ENCODE results near the gene CD99L2.
"Not testable (repeated sequence)": the region's sequence is repeated elsewhere in the genome, so short reads cannot be mapped to it uniquely, and the experiment has no call there.

CD99L2 gene

DNA sequence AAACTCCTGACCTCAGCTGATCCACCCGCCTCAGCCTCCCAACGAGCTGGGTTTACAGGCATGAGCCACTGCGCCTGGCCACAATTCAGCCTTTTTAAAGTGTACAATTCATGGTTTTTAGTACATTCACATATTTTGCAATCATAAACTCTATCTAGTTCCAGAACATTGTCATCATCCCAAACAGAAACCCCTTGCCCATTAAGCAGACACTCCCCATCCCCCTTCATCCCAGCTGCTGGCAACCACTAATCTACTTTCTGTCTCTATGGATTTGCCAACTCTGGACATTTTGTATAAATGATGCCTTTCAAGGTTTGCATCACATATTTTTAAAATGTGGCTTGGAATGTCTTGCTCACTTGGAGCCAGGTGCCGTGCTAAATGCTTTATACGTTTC lies 4.5 kb downstream of the CD99L2 start:
- DNase-seq, result no peak

DNA sequence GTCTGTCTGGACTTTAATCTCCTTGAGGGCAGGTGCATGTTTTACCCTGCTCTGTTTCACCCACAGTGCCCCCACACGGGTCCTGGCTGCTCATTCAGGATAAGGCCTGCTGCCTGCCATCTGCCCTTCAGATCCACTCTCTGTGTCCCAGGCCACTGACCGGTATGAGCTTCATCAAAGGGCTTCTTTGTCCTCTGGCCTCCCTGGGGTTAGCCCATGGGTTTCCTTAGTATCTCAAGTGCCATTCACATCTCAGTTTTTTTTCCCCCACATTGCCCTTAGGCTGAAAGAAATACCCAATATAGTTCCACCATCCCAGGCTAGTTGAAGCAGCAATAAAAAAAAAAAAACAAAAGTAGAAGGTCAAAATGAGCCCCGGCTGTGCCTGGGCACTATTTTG lies 9.3 kb downstream of the CD99L2 start:
- no peak for DNase-seq

DNA sequence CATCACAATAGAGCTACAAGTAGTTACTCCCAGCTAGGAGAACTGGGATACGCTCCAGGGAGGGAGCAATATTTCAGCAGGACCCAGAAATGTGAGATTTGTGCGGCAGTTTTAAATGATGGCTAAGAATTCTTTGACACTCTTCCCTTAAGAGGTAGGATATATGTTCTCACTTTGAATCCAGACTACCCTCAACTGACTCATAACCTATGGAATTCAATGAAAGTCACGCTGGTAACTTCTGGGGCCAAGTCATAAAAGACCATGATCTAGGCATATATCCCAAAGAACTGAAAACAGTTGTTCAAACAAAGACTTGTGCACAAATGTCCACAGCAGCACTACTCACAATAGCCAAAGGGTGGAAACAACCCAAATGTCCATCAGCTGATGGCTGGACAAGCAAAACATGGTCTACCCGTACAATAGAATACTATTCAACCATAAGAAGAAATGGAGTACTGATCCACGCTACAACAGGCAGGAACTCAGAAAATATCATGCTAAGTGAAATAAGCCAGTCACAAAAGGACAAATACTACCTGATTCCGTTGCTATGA lies 10.5 kb downstream of the CD99L2 start:
- DNase-seq, result no peak

DNA sequence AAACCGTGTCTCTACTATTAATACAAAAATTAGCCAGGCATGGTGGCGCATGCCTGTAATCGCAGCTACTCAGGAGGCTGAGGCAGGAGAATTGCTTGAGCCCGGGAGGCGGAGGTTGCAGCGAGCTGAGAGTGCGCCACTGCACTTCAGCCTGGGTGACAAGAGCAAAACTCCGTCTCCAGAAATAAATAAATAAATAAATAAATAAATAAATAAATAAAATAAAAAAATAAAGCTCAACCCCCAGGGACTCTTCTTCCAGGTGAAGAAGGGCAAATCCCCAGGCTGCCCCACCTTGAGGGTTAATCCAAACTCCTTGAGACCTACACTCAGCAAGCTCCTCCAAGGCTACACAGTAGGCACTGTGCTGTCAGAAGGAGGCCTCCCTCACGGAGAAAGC lies 11.2 kb downstream of the CD99L2 start:
- not testable (repeated sequence) for DNase-seq

DNA sequence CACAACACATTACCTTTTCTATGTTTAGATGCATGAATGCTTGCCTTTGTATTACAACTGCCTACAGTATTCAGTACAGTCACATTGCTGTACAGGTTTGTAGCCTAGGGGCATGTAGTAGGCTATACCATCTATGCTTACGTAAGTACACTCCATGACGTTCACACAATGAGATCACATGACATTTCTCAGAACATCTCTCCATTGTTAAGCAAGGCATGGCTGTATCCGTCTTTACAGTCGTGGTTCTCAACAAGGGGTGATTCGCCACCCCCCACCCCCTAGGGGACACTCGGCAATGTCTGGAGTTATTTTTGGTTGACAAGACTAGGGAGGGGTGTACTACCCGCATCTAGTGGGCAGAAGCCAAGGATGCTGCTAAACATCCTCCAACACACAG lies 12.1 kb downstream of the CD99L2 start:
- DNase-seq, result no peak

DNA sequence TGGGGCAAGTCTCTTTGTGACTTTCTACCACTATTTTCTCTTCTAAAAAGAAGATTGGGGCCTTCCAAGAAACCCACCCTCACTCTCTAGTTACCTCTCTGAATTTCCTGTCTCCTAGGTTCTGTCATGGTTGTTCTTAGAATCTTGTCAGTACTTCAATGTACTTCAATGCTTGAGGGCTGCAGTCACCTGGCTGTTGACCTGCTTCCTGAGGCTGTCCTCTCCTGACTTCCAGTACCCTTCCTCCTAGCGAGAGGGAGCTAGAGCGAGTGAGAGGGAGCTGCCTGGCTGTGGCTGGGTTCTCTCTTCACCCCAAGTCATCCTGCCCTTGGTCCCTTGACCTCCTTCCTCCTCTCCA lies 17.7 kb downstream of the CD99L2 start:
- DNase-seq, result no peak

DNA sequence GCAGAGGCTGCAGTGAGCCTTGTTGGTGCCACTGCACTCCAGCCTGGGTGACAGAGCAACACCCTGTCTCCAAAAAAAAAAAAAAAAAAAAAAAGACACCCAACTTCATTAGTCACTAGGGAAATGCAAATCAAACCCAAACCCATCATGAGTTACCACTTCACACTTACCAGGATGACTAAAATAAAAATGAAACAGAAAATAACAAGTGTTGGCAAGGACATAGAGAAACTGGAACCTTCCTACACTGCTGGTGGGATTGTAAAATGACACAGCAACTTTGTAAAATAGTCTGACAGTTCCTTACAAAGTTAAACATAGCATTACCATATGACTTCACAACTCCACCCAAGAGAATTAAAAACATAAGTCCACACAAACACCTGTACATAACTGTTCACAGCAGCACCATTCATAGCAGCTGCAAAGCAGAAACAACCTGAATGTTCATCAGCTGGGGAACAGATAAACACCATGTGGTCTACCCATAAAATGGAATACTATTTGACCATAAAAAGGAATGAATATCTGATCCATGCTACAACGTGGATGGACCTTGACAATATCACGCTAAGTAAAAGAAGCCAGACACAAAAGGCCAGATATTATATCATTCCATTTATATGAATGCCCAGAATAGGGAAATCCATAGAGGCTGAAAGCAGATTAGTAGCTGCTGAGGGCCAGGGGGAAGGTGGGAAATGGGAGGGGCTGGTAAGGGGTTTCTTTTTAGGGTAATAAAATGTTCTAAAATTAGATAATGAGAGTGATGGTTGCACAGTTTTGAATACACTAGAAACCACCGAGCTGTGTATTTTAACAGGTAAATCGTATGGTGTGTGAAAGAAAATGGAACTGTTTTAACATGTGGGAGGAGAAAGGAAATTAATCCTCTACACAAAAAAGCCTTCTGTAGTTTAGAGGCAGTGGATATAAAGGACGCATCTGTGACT lies 18.3 kb downstream of the CD99L2 start:
- DNase-seq, result no peak

DNA sequence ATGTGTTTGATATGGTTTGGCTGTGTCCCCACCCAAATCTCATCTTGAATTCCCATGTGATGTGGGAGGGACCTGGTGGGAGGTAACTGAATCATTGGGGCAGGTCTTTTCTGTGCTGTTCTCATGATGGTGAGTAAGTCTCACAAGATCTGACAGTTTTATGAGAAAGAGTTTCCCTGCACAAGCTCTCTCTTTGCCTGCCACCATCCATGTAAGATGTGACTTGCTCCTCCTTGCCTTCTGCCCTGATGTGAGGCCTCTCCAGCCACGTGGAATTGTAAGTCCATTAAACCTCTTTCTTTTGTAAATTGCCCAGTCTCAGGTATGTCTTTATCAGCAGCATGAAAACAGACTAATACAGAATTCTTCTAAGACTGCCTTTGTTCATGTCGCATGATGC lies 22.8 kb downstream of the CD99L2 start:
- not testable (repeated sequence) for DNase-seq

DNA sequence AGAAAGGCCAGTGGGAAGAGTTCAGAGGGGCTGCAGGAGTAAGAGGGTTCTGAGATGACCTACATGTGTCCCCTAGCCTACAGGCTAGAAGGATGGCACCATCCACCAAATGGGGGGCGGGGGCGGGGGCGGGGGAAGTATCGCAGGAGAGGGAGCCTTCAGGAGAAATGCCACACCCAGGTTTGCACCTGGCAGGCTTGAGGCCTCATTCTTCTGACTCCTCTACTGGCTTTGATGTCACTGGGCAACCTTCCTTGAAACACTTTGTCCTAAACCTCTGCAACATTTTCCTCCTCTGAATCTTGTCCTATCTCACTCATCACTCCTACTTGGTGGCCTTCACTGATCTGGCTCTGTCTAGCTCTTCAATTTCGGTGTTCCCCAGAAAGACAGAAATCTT lies 24.0 kb downstream of the CD99L2 start:
- no peak for DNase-seq

DNA sequence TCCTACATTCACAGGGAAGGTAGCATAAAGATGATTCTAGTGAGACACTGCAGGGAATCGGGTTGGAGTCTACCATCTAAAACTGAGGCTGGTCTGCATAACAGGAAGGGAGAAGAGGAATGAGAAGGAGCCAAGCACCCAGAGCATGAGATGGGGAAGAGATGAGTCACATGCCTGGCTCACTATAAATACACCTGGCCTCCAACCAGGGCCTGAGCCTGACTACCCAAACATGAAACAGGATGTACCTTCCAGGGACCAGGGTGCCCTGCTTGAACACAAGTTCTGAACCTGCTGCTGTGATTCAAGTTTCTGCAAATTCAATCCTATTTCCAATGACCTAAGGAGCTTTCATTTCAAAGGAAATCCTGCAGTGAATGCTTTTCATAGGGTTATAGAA lies 24.9 kb downstream of the CD99L2 start:
- DNase-seq, result peak; percentile 7 to 49

DNA sequence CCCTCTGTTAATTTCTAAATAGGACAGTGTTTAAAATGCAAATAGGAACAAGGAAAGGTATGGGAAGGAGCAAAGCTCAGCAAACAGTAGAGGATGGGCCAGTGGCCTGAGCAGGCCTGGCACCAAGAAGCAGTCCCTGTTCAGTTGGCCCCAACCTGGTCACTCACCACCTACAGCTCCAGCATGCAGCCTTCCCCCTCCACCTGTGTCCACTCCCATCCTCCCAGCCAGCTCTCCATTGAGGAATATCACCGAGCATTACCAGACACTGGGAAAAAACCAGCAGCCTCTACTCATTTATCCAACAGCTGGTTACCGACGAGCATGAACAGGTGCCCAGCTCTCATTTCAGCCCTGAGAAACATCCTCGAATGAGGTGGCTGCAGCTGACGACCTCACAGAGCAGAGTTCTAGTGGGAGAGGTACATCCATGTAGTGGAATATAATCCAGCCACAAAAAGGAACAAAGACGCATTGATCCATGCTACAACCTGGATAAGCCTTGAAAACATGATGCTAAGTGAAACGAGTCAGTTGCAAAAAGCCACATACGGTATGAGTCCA lies 25.6 kb downstream of the CD99L2 start:
- peak; percentile 30 to 63 for DNase-seq

DNA sequence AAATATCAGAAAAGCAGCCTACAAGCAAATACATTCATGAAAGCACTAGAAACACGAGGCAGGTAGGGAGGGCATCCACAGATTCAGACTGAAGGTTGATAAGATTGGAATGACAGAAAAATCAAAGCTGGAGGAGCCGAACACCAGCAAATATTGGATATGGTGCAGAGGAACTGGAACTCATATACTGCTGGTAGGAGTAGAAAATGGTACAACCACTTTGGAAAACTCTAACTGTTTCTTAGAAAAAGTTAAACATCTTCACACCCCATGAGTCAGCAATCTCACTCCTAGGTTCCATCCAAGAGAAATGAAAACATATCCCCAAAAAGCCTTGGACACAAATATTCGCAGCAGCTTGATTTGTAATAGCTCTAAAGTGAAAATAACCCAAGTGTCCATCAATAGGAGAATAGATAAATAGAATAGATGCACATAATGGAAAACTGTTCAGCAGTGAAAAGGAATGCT lies 27.1 kb downstream of the CD99L2 start:
- DNase-seq, result no peak

DNA sequence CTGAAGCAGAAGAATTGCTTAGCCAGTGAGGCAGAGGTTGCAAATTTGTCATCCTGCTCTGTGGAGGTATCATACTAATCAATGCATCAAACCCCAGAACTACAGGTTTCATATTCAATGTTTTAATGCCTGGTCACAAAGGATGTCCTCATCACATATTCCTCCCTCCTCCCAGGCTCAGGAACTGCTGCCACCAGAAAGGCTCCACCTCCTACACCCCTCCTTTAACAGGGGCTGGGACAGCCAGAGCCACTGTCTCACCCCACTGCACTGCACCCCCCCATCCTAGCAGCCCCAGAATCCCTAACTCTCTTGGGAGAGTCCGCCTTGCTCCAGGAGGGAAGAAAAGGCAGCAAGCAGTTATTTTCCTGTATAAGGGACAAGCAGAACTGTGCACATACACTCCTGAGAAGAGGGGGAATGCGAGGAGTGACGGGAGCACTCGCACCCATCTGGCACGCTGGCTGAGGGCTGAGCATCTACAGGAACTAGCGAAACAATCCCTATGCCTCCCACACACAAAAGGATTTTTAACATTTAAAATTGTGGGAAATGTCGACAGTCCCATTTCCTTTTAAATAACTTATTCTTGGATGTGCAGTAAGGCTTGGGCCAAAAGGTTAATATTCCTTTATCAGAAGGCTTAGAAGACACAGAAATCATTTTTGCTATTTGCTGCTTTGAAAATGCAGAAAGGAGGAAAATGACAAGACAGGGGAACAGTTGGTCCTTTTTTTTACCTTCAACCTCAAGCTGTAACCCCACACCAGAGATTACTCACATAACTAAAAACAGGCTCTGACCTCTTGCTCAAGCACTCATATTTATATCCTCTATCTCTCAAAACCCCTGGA lies 27.8 kb downstream of the CD99L2 start:
- DNase-seq, result no peak

DNA sequence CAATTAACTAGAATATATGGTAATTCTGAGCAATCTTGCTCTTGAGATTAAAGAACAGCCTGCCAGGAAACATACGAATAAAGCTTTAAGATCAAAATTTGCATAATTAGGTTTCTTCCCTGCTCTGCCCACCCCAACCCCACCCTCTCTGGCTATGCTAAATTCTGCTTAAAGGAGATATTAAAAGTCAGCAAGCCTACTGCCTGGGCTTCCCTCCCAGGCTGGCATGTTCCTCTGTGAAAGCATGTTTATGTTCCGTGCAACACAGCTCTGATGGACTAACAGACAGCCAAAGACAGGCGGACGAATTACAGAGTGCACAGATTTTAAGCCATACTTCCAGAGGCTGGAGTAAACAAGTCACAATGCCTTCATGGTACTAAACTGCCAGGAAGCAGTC lies 28.4 kb downstream of the CD99L2 start:
- DNase-seq, result no peak

DNA sequence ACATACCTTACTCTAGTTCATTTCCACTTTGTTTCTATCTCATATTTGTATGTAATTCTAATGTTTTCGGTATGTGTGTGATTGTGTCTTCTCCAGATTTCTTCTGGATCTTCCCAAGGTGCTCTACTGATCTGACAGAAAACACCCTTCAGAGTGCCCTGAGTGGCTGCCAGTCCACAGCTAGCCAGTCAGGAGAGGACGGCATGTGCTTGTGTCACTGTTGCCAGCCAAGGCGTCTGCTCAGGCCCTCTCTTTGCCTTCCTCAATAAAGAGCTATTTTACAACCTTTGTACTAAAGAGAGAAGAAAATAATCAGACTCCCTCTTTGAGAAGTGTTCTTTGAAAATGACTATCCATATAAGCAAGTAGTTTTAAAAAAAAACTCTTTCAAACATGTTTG lies 29.0 kb downstream of the CD99L2 start:
- DNase-seq, result no peak

DNA sequence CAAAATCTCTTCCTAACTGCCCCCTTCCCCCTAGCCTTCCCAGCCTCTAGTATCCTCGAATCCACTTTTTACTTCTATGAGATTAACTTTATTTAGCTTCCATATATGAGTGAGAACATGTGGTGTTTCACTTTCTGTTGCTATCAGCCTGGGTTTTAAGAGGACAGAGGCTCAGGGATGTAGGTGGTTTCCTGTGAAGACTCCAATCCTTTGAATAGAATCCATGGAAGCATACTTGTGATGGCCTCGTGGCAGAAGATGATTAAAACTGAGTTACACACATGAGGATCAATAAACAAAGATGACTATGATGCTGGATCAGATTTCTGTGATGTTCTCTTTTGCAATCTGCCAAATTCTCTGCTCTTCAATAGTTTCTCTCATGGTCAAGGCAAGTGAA lies 29.8 kb downstream of the CD99L2 start:
- no peak for DNase-seq

DNA sequence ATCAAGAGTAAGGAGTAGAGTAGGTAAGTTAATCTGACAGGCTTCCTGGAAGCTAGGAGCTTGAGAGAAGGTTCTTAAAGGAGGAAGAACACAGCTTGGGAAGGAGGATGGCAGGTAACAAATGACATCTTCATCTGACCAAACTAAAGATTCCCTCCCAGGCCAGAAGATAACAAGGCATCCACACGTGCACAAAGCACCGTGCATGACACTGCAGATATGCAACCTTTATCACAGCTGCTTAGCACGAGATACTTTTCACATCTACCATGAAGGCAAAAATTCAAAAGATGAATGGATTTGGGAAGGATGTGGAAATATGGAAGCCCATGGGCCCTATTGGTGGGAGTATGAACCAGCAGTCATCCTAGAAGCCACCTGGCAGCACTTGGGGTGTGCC lies 34.3 kb downstream of the CD99L2 start:
- no peak for DNase-seq

DNA sequence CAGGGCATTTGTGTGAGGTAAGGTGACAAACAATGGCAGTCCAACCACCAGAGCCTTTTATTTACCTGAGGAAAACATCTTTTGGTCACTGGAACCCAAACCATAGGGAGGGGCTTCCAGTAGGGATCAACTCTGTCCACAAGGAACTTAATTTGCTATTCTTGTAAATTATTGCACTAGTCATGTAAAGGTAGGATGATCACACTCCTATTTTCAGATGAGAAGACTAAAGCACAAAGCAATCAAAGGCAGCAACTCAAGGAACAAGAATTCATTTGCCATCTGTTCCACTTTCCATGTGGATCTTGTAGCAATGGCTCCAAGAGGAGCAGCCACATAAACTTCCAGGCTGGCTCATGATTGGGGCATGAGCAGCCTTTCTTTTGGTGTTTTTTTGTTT lies 35.3 kb downstream of the CD99L2 start:
- DNase-seq, result no peak

DNA sequence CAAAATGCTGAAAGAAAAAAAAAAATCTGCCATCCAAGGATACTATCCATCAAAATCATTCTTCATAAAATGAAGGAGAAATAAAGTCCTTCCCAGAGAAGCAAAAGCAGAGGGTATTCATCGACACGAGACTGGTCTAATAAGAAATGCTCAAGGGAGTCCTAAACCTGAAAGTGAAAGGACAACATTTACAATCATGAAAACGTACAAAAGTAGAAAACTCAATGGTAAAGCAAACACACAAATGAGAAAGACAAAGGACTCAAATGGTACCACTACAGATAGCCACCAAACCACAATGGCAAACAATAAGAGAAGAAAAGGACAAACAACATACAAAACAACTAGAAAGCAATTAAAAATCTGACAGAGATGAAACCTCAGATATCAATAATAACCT lies 41.0 kb downstream of the CD99L2 start:
- no peak for DNase-seq

DNA sequence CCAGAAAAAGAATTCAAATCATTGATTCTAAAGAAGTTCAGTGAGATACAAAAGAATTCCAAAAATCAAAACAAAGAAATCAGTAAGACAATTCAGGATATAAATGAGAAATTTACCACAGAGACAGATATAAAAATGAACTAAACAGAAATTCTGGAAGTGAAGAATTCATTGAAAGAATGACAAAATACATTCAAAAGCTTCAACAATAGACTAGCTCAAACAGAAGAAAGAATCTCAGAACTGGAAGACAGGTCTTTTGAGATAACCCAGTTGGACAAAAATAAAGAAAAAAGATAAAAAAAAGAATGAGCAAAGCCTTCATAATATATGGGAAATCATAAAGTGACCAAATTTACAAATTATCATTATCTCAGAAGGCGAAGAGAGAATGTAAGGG lies 41.7 kb downstream of the CD99L2 start:
- no peak for DNase-seq

DNA sequence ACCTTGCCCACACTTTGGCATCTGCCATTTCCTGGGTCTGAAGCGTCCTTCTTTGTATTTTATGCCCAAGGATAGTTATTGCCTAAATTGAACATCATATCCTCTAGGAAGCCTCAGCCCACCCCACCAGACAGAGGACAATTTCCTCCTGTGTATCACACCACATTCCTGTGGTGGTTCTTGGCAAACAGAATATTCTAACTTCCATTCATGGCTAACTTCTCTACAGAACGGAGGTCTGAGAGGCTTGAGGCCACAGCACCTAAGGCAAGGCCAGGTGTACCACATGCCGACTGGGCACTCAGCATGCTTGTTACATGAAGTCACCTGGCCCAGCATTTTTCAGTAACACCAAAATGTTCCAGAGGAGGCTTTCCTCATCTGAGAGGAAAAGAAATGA lies 42.4 kb downstream of the CD99L2 start:
- DNase-seq, result no peak

DNA sequence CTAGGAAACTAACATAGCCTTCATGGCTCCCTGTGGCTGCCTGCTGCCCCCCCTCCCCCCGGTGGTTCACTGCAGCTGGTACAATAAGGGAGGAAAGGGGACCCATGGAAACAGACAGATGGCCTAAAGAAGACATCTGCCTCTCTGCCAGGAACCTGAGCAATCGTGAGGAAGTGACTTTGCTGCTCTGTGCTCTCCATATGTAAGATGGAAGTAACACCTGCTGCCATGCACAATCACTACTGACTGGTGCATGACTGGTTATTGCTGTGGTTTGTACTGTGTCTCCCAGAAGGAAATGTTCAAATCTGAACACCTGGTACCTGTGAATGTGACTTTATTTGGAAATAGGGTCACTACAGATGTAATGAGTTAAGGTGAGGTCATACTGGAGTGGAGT lies 43.6 kb downstream of the CD99L2 start:
- peak; percentile 80 to 83 for DNase-seq

DNA sequence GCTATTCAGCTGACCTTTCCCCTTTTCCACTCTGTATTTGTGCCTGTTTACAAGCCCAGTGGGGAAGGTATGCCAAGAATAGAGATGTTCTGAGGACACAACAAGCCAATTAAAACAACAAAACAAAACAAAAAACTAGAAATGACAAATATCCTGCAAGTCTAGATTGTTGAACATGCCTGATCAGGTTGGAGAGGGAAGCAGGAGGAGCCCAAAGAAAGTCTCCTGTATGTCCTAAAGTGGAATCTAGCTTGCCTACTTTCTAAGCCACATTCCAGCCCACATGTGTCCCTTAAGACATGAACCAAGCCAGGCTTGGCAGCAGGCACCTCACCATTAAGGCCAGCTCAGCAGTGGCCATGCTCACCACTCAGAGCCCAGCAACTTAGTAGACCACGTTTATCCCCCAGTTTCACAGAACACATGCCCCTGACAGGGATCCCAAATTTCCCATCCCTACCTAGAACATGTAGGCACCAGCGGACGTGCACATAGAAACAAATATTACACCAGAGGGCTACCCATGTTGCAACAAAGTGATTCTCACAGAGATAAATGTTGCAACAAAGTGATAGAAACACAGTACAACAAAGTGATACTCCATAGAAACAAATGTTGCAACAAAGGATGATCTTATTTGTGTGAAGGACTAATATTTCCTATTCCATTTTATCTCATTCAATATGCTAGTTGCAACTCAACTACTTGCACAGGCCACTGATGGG lies 48.3 kb downstream of the CD99L2 start:
- no peak for DNase-seq

Measured in SHP77 (cell line).